Measurements from ENCODE around the gene VPREB3.

VPREB3 gene

GRCh38 chr22:23753385-23753784, 840 bp downstream of the VPREB3 start:
- no peak for DNase-seq
- Histone ChIP-seq H3K9me3 (no peaks in the 10 kb centered on the region), H3K27me3 (no peaks in the 10 kb centered on the region), H3K36me3 (no peaks in the 10 kb centered on the region), H3K27ac (no peak overlapping the region), H3K4me3 (no peak overlapping the region), H3K4me1 (peaks cover 0 to 22% (median 8%) of the 10 kb centered on the region in 4 donors)
- no peak for TF ChIP-seq CTCF (IDR thresholded peaks at IDR 0.05)
- intact Hi-C loops (cut with DNase I; ENCODE audit: low total_unique reads), result loop anchor here (10.0 kb wide), 1 partner anchor 229 kb away; no protein-coding TSS in a partner anchor

GRCh38 chr22:23752750-23753149, 1.5 kb downstream of the VPREB3 start:
- Histone ChIP-seq H3K4me1 (peaks cover 0 to 26% (median 8%) of the 10 kb centered on the region in 4 donors), H3K36me3 (no peaks in the 10 kb centered on the region), H3K27me3 (no peaks in the 10 kb centered on the region), H3K9me3 (no peaks in the 10 kb centered on the region), H3K27ac (no peak overlapping the region), H3K4me3 (no peak overlapping the region)
- TF ChIP-seq CTCF (IDR thresholded peaks at IDR 0.05), result no peak
- DNase-seq, result no peak
- intact Hi-C loops (cut with DNase I; ENCODE audit: low total_unique reads), result loop anchor here (10.0 kb wide), 1 partner anchor 228 kb away; no protein-coding TSS in a partner anchor

DNA sequence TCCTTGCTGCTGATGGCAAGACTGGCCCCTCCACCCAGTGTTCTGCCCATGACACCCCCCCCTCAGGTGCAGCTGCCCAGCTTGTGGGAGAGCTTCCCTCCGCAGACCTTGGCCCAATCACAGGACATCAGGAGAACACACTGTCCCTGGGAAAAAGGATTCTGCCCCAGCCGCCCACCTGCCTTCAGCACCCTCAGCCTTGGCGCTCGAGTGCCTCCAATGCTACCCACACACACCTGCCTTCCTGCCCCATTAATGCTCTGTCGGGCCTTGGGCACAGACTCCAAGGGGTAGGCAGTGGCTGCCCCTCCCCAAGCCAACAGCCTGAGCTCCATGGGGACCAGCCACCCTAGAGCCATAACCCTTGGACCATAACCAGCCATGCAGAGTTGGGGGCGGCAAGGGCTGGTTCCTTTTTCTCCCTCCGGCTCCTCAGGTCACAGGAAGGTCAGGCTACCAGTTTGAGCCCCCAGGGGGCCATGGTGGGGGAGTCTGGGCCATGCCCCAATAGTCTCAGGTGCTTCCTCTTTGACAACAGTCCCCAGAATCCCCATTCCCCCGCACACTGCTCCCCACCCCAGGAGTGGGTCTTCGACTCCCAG, 2.0 kb downstream of the VPREB3 start:
- DNase-seq, result no peak
- no peak for TF ChIP-seq CTCF (IDR thresholded peaks at IDR 0.05)
- H3K27me3 ChIP-seq, result no peaks in the 10 kb centered on the region
- H3K27ac ChIP-seq, result no peak overlapping the region
- no peaks in the 10 kb centered on the region for H3K36me3 ChIP-seq
- no peaks in the 10 kb centered on the region for H3K9me3 ChIP-seq
- H3K4me1 ChIP-seq, result peaks cover 0 to 29% (median 8%) of the 10 kb centered on the region in 4 donors
- no peak overlapping the region for H3K4me3 ChIP-seq
- intact Hi-C loops (cut with DNase I; ENCODE audit: low total_unique reads), result loop anchor here (10.0 kb wide), 1 partner anchor 227 kb away; no protein-coding TSS in a partner anchor

DNA sequence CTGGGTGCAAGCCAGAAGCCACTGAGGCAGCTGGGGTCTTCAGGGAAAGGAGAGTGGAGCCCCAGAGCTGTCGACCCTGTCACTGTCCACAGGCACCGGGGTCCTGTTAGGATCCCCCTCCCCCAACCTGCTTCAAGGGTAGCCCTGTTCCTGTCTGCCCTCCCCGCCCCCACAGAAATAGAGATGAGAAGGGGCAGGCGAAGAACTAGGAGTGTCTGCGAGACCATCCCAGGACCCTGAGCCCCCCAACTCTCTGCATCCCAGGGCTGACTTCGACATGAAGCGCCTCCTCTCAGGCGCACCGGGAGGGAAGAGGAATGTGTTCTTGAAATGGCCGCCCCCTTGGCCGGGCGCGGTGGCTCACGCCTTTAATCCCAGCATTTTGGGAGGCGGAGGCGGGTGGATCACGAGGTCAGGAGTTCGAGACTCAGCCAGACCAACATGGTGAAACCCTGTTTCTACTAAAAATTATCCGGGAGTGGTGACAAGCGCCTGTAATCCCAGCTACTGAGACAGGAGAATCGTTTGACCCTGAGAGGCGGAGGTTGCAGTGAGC, 2.7 kb downstream of the VPREB3 start:
- Histone ChIP-seq H3K9me3 (no peaks in the 10 kb centered on the region), H3K27ac (peak overlapping the region; percentile 83 to 93), H3K27me3 (no peaks in the 10 kb centered on the region), H3K4me3 (peak overlapping the region; percentile 65 to 71), H3K4me1 (peaks cover 0 to 29% (median 8%) of the 10 kb centered on the region in 4 donors), H3K36me3 (no peaks in the 10 kb centered on the region)
- intact Hi-C loops (cut with DNase I; ENCODE audit: low total_unique reads), result loop anchor here (10.0 kb wide), 1 partner anchor 227 kb away; no protein-coding TSS in a partner anchor
- DNase-seq, result no peak
- no peak for TF ChIP-seq CTCF (IDR thresholded peaks at IDR 0.05)

DNA sequence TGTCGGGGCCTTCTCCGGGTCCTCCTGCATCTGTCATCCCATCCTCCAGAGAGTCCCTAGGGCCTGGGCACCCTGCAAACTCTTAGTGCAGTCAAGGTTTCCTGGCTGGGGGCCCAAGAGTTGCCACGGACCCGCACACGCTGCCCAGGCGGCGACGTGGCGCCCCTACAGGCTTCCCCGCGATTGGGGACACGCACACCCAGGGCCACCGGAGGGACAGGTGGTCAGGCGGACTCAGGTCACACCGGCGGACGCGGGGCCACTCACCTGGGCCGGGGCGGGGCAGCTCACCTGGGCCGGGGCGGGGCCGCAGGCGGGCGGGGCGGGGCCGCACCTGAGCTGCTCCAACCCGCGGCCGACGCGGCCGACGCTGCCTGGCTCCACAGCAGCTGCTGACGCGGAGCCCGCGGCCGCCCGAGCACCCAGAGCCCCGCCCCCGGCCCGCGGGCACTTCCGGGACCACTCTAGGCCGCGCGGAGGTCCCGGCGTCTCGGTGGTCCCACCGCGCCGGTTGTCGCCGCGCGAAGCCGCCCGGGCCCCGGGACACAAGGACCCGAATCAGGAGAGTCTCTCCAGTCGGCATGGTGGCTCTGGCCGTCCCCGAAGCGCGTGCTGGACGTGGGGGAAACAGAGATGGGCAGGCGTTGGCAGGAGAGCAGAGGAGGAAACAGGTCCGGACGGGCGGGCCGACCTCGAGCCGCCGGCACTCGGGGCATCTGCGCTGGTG, 3.3 kb downstream of the VPREB3 start, which contains the start of gene ZNF70:
TSS of gene ZNF70 (minus strand) at position 399 of the 727 bp plus-strand sequence. CDS start 5,972 bp downstream, outside the sequence.
- Histone ChIP-seq H3K9me3 (no peaks in the 10 kb centered on the region), H3K27me3 (no peaks in the 10 kb centered on the region), H3K27ac (peak within 1 kb of the TSS; percentile 83 to 93), H3K36me3 (no peaks in the 10 kb centered on the region), H3K4me3 (peak within 1 kb of the TSS; percentile 65 to 71), H3K4me1 (peaks cover 0 to 29% (median 8%) of the 10 kb centered on the region in 4 donors)
- DNase-seq, result peak; percentile 83 to 93
- peak in 1 of 2 experiments; percentile 17 for TF ChIP-seq CTCF (IDR thresholded peaks at IDR 0.05)
- intact Hi-C loops (cut with DNase I; ENCODE audit: low total_unique reads), result loop anchor here (10.0 kb wide), 1 partner anchor 226 kb away; no protein-coding TSS in a partner anchor
